Measurements from ENCODE around the gene PCDH15. TPM values are rescaled to one million over a fixed set of nuclear protein-coding genes. Genes with fewer than 3 reads are reported as not detected.

The PCDH15 gene
- total RNA-seq, 1 experiment from 2014 or later: not detected

DNA sequence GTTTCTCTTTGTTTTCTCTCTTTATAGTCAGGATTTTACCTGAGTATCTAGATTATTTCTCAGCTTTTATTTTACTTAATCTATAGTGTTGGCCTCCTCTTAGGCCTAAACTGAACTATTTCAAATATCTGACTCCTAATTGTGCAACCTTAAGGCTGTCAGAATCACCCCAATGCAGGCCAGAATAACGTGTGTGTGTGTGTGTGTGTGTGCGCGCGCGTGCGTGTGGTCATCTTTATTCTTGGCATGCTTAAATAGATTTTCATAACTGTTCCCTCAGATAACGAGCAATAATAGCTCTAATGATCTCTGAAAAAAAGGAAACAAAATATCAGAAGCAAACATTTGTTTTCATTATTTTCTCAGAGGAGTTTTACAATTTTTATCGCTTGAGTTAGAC lies 92.4 kb downstream of the PCDH15 start:
- DNase-seq: no peak
- Mint-ChIP-seq H3K36me3 (ENCODE audit: insufficient read depth, unreplicated experiment) (no peaks in the 10 kb centered on the region), H3K9me3 (ENCODE audit: low read depth, unreplicated experiment) (no peaks in the 10 kb centered on the region), H3K4me3 (ENCODE audit: low read depth, unreplicated experiment) (no peak overlapping the region), H3K27me3 (ENCODE audit: unreplicated experiment) (no peaks in the 10 kb centered on the region), H3K27ac (ENCODE audit: unreplicated experiment) (no peak overlapping the region), H3K4me1 (ENCODE audit: low read depth, unreplicated experiment) (no peaks in the 10 kb centered on the region)
- no TSS peak for BruUV-seq (replicated peaks)
- intact Hi-C loops (cut with micrococcal nuclease; ENCODE audit: unreplicated experiment): no loop called here
- CTCF ChIA-PET: no interaction called here
- TF ChIP-seq, protein P1, sequence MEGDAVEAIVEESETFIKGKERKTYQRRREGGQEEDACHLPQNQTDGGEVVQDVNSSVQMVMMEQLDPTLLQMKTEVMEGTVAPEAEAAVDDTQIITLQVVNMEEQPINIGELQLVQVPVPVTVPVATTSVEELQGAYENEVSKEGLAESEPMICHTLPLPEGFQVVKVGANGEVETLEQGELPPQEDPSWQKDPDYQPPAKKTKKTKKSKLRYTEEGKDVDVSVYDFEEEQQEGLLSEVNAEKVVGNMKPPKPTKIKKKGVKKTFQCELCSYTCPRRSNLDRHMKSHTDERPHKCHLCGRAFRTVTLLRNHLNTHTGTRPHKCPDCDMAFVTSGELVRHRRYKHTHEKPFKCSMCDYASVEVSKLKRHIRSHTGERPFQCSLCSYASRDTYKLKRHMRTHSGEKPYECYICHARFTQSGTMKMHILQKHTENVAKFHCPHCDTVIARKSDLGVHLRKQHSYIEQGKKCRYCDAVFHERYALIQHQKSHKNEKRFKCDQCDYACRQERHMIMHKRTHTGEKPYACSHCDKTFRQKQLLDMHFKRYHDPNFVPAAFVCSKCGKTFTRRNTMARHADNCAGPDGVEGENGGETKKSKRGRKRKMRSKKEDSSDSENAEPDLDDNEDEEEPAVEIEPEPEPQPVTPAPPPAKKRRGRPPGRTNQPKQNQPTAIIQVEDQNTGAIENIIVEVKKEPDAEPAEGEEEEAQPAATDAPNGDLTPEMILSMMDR (IDR thresholded peaks at IDR 0.05; ENCODE audit: unreplicated experiment): no peak

DNA sequence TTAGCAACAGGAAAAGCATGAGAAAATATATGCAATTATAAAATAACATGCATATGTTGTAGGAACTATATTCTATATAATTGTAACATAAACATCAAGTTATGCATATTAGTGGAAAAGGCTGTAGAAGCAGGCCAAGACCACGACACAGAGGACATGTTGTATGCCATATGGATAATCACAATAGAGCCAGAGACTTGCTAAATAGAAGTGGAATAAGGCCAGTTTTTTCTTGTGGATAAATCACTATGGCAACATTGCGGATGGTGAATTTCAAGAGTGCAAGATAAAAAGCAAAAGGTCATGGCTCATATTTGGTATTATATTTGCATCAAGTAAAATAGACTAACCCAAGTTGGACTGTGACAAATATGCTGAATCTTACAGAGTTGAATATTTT lies 93.0 kb downstream of the PCDH15 start:
- Mint-ChIP-seq H3K27me3 (ENCODE audit: unreplicated experiment) (no peaks in the 10 kb centered on the region), H3K4me1 (ENCODE audit: low read depth, unreplicated experiment) (peaks cover 4% of the 10 kb centered on the region), H3K27ac (ENCODE audit: unreplicated experiment) (no peak overlapping the region), H3K36me3 (ENCODE audit: insufficient read depth, unreplicated experiment) (no peaks in the 10 kb centered on the region), H3K9me3 (ENCODE audit: low read depth, unreplicated experiment) (peaks cover 4% of the 10 kb centered on the region), H3K4me3 (ENCODE audit: low read depth, unreplicated experiment) (no peak overlapping the region)
- CTCF ChIA-PET: no interaction called here
- no TSS peak for BruUV-seq (replicated peaks)
- TF ChIP-seq, protein P1 (IDR thresholded peaks at IDR 0.05; ENCODE audit: unreplicated experiment): no peak
- DNase-seq: no peak
- intact Hi-C loops (cut with micrococcal nuclease; ENCODE audit: unreplicated experiment): no loop called here

DNA sequence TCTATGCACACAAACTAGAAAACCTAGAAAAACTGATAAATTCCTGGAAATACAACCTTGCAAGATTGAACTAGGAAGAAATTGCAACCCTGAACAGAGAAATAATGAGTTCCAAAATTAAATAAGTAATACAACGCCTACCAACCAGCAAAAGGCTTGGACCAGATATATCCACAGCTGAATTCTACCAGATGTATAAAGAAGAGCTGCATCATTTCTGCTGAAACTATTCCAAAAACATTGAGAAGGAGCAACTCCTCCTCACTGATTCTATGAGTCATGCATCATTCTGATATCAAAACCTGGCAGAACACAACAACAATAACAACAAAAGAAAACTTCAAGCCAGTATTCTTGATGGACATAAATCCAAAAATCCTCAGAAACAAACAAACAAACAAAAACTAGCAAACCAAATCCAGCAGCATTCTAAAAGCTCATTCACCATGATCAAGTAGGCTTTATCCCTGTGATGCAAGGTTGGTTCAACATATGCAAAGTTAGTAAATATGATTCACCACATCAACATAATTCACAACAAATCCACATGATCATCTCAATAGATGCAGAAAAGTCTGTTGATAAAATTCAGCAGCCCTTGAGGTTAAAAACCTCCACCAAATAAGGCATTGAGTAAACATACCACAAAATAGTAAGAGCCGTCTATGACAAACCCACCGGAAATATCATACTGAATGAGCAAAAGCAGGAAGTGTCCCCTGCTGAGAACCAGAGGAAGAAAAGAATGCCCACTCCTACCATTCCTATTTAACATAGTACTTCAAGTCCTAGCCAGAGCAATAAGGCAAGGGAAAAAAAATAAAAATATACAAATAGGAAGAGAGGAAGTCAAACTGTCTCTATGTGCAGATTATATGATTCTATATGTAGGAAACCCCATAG lies 98.2 kb downstream of the PCDH15 start:
- Mint-ChIP-seq H3K9me3 (ENCODE audit: low read depth, unreplicated experiment) (peaks cover 17% of the 10 kb centered on the region), H3K4me3 (ENCODE audit: low read depth, unreplicated experiment) (no peak overlapping the region), H3K27ac (ENCODE audit: unreplicated experiment) (no peak overlapping the region), H3K27me3 (ENCODE audit: unreplicated experiment) (no peaks in the 10 kb centered on the region), H3K36me3 (ENCODE audit: insufficient read depth, unreplicated experiment) (no peaks in the 10 kb centered on the region), H3K4me1 (ENCODE audit: low read depth, unreplicated experiment) (peaks cover 8% of the 10 kb centered on the region)
- BruUV-seq (replicated peaks): no TSS peak
- intact Hi-C loops (cut with micrococcal nuclease; ENCODE audit: unreplicated experiment): no loop called here
- CTCF ChIA-PET: no interaction called here
- TF ChIP-seq, protein P1 (IDR thresholded peaks at IDR 0.05; ENCODE audit: unreplicated experiment): no peak
- DNase-seq: no peak

DNA sequence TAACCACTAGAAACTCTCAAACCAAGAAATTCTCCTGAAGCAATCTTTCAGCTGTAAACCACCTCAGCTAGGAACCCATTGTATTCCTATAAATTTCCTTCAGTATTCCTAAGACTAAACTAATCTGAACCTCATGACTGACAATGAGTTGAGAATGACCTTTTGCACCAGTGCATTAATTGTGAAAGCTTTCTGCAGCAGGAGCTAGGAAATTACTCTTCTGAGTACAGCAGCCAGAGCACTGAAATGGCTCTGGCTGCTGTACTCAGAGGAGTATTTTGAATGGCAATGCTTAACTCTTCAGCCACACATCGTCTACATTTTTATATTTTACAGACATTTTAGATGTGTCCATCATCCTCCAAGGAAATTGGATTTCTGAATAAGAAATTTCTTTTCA lies 109.7 kb downstream of the PCDH15 start:
- Mint-ChIP-seq H3K36me3 (ENCODE audit: insufficient read depth, unreplicated experiment) (no peaks in the 10 kb centered on the region), H3K27me3 (ENCODE audit: unreplicated experiment) (no peaks in the 10 kb centered on the region), H3K4me3 (ENCODE audit: low read depth, unreplicated experiment) (no peak overlapping the region), H3K27ac (ENCODE audit: unreplicated experiment) (no peak overlapping the region), H3K4me1 (ENCODE audit: low read depth, unreplicated experiment) (no peaks in the 10 kb centered on the region), H3K9me3 (ENCODE audit: low read depth, unreplicated experiment) (peaks cover 5% of the 10 kb centered on the region)
- DNase-seq: no peak
- no TSS peak for BruUV-seq (replicated peaks)
- TF ChIP-seq, protein P1 (IDR thresholded peaks at IDR 0.05; ENCODE audit: unreplicated experiment): no peak
- intact Hi-C loops (cut with micrococcal nuclease; ENCODE audit: unreplicated experiment): loop anchor here (10.0 kb wide), 1 partner anchor 103 kb away; no protein-coding TSS in a partner anchor
- CTCF ChIA-PET: no interaction called here

Measured in Calu3 (cell line).